Limb (tissue), 2 donors: Measurements from ENCODE around the gene EPHB6.

Experiments used
- DNase-seq, 2 donors: peaks; one replicate each; pipeline ENCODE4 v3.0.0-alpha.2; 2016; ENCODE audit errors: extremely low spot score in 2 of 2

Gene EPHB6

GRCh38 chr7:142864980-142865747 is 10.3 kb downstream of the EPHB6 start:
- no peak for DNase-seq

- DNase-seq = no peak
Measured at GRCh38 chr7:142865766-142866165, 10.9 kb downstream of the EPHB6 start.

DNA sequence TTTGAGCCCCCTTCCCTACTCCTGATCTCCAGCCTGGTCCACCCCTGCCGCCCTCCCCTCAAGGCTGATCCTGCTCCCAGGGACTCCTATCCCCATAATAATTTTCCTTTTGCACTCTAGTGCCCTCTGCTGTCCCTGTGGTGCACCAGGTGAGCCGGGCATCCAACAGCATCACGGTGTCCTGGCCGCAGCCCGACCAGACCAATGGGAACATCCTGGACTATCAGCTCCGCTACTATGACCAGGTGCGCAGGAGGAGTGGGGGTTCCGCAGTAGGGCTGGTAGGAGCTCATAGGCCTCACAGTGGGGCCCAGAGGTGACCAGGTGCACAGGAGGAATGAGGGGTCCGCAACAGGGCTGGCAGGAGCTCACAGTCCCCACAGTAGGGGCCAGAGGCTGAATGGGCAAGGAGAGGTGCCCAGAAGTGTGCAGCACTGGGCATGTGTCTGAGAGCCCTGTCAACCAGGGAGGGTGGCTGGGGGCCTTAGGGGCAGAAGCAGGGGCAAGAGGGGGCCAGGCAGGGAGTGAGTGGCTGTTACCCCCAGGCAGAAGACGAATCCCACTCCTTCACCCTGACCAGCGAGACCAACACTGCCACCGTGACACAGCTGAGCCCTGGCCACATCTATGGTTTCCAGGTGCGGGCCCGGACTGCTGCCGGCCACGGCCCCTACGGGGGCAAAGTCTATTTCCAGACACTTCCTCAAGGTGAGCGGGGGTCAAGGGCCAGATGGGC is 11.7 kb downstream of the EPHB6 start:
- DNase-seq = peak in 1 of 2 donors; percentile 41

DNA sequence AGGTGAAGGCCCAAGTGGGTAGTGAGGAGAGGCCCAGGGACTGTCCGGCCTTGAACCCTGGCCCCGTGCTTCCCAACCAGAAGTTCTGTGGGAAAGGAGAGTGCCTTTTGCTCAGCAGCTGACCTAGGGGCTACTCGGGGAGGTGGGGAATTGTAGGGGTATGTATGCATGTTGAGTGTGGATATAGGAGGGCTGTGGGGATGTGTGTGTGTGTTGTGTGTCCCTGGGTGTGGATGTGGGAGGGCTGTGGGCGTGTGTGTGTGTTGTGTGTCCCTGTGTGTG is 12.2 kb downstream of the EPHB6 start:
- no peak for DNase-seq

DNA sequence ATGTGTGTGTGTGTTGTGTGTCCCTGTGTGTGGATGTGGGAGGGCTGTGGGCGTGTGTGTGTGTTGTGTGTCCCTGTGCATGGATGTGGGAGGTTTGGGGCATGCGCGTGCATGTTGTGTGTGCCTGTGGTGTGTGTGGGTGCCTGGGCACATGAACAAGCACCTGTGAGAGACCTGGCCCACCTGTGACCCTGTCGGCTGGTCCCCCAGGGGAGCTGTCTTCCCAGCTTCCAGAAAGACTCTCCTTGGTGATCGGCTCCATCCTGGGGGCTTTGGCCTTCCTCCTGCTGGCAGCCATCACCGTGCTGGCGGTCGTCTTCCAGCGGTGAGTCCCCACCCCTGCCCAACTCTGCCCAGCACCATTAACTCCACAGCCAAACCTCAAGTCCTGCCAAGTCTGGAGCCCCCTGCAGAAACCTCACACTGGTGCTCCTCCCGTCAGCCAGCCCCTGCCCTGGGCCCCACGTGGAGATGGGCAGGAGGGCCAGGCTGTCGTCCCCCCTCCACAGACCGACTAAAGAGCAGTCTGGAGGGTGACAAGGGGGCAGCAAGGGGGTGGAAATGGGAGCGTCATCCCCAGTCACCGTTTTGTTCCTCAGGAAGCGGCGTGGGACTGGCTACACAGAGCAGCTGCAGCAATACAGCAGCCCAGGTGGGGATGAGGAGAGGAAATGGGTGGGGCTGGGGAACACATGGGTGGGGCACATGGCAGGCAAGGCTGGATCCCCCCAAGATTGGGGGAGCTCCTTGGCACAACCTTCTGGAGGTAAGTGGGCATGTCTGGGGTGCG is 12.7 kb downstream of the EPHB6 start:
- peak in 1 of 2 donors; percentile 27 for DNase-seq

- peak in 1 of 2 donors; percentile 23 for DNase-seq
Measured at GRCh38 chr7:142868188-142868985, 13.5 kb downstream of the EPHB6 start.

GRCh38 chr7:142868986-142869415 is 14.1 kb downstream of the EPHB6 start:
- peak in 1 of 2 donors; percentile 15 for DNase-seq

GRCh38 chr7:142869434-142869833 is 14.6 kb downstream of the EPHB6 start:
- DNase-seq = no peak

DNA sequence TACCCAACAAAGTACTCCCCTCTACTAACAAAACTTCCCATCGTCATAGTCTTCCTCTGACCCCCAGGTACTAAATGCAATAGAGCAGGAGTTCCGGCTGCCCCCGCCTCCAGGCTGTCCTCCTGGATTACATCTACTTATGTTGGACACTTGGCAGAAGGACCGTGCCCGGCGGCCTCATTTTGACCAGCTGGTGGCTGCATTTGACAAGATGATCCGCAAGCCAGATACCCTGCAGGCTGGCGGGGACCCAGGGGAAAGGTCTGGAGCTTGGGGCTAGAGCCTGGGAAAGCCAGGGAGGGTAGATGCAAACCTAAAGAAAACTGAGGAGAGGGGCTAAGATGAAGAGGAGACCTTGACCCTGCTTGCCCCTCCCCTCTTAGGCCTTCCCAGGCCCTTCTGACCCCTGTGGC is 15.3 kb downstream of the EPHB6 start:
- DNase-seq = peak in 1 of 2 donors; percentile 20

DNA sequence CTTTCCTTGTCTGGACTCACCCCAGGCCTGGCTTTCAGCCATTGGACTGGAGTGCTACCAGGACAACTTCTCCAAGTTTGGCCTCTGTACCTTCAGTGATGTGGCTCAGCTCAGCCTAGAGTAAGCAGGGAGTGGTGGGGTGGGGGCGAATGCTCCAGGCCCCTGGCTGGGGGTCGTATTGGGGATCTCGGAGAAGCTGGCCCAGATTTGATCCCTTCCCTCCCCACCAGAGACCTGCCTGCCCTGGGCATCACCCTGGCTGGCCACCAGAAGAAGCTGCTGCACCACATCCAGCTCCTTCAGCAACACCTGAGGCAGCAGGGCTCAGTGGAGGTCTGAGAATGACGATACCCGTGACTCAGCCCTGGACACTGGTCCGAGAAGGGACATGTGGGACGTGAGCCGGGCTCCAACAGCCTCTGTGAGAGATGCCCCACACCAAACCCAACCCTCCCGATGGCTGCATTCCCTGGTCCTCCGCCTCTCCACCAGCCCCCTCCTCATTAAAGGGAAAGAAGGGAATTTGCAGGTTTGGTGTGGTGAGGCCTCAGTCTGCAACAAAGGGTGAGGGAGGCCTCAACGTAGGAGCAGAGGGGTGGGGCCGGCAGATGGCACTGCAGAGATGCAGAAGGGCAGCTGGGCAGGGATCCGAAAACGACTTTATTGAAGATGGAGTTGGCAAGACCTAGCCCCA is 15.8 kb downstream of the EPHB6 start:
- DNase-seq = peak in 1 of 2 donors; percentile 21

GRCh38 chr7:142871260-142872105 is 16.6 kb downstream of the EPHB6 start:
- DNase-seq = peak in 1 of 2 donors; percentile 20

GRCh38 chr7:142872106-142872675 is 17.3 kb downstream of the EPHB6 start:
- peak in 1 of 2 donors; percentile 19 for DNase-seq

DNA sequence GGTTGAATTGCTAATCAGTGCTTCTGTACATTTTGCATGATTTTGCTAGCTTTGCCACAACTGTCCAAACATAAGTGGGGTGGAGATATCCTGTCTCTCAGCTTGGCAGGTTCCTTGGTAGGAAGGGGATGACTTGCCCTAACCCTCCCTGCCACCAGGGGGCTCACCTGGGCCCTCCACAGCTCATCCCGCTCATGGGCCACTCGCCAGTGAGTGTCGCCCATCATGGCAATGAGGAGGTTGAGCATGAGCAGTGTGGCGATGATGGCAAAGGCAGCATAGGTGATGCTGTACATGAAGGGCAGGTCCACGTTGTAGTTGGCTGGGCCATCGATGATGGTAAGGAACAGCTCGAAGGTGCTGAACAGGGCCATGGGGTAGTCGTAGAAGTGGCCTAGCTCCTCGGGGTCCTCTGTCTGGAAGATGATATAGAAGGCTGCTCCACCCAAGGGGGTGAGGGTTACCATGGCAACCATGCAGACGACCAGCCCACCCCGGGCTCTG is 18.5 kb downstream of the EPHB6 start:
- DNase-seq = no peak

DNA sequence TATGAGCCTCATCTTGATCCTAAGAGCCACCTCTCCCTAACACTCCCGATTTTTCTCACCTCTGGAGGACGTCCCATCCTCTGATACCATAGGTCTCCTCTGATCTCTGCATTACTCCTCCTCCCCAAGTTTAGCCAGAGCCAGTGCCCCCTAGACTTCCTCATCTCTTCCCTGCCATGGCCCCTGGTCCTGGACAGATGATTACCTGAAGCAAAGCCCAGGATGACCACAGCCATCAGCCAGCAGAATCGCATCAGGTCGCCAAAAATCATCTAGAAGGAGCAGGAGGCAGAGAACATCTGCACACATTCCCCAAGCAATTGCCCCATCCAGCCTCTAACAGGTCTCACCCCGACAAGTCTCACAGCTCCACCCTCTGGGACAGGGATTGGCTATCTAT is 19.0 kb downstream of the EPHB6 start:
- no peak for DNase-seq

- DNase-seq = no peak
Measured at GRCh38 chr7:142874409-142874808, 19.5 kb downstream of the EPHB6 start.

DNA sequence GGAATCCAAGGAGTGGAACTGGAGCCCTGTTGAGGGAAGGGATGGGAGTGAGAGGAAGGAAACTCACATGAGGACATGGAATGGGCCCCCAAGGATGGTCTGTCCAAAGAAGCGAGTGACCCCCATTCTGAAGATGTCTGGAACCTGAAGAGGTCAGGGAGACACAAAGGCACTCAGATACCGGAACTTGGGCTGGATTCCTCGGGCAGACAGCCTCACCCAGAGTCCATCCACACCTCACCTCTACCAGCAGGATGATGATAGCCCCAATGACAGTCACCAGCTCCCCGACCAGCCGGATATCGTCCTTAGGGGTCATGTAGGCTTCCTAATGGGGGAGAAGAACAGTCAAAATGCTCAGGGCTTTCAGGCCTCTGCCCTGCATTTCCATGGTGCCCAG is 20.0 kb downstream of the EPHB6 start:
- DNase-seq = no peak

DNA sequence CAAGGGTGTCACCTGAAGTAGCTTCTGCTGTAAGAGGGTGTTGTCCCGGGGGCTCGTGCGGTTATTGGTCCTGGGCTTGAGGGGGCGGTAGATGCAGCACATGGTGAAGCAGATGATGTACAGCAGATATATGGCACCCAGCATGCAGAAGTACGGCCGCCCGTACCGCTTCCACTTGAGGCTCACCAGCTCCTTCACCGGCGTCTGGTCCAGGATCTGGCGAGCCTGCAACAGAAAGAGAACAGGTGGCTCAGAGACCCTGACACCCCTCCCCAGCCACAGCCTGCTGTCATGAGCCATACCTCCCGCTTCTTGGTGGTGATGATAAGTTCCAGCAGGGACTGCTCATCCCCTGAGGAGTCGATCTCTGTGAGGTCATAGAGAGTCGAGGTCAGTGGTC is 20.6 kb downstream of the EPHB6 start:
- no peak for DNase-seq

GRCh38 chr7:142876236-142876960 is 21.5 kb downstream of the EPHB6 start:
- DNase-seq = no peak
